Nephron (organoid): ENCODE results near the gene RGS12.
A peak's percentile ranks its signal among the peaks of the same experiment; 100 is the strongest.

Experiments used
- H3K27ac Mint-ChIP-seq, 3 experiments: 2 replicates each; pipeline ENCODE4 v1.8.0; 2020; ENCODE audit warnings: mixed read lengths in 3 of 3, mild to moderate bottlenecking in 2 of 3, moderate library complexity in 1 of 3
- H3K27me3 Mint-ChIP-seq: 2 replicates; pipeline ENCODE4 v1.8.0; 2021; ENCODE audit warnings: low read depth, mild to moderate bottlenecking, moderate library complexity, mixed read lengths
- H3K36me3 Mint-ChIP-seq: 2 replicates; pipeline ENCODE4 v1.8.0; 2020; ENCODE audit warnings: low read depth, mixed read lengths
- H3K4me1 Mint-ChIP-seq: 2 replicates; pipeline ENCODE4 v1.8.0; 2020; ENCODE audit warnings: mixed read lengths
- H3K4me3 Mint-ChIP-seq, 3 experiments: 2 replicates each; pipeline ENCODE4 v1.8.0; 2020; ENCODE audit warnings: mild to moderate bottlenecking in 3 of 3, mixed read lengths in 3 of 3, moderate library complexity in 2 of 3
- H3K9me3 Mint-ChIP-seq: 2 replicates; pipeline ENCODE4 v1.8.0; 2020; ENCODE audit warnings: mixed read lengths
- TF ChIP-seq, protein P1 (sequence below), 3 experiments: fragments of 200-600 bp; sonication (generic); IDR thresholded peaks; one replicate each; pipeline ENCODE4 v1.5.0; 2021; ENCODE audit warnings: antibody characterized with exemption in 3 of 3; ENCODE audit not compliant: unreplicated experiment in 3 of 3

The RGS12 gene, protein sequence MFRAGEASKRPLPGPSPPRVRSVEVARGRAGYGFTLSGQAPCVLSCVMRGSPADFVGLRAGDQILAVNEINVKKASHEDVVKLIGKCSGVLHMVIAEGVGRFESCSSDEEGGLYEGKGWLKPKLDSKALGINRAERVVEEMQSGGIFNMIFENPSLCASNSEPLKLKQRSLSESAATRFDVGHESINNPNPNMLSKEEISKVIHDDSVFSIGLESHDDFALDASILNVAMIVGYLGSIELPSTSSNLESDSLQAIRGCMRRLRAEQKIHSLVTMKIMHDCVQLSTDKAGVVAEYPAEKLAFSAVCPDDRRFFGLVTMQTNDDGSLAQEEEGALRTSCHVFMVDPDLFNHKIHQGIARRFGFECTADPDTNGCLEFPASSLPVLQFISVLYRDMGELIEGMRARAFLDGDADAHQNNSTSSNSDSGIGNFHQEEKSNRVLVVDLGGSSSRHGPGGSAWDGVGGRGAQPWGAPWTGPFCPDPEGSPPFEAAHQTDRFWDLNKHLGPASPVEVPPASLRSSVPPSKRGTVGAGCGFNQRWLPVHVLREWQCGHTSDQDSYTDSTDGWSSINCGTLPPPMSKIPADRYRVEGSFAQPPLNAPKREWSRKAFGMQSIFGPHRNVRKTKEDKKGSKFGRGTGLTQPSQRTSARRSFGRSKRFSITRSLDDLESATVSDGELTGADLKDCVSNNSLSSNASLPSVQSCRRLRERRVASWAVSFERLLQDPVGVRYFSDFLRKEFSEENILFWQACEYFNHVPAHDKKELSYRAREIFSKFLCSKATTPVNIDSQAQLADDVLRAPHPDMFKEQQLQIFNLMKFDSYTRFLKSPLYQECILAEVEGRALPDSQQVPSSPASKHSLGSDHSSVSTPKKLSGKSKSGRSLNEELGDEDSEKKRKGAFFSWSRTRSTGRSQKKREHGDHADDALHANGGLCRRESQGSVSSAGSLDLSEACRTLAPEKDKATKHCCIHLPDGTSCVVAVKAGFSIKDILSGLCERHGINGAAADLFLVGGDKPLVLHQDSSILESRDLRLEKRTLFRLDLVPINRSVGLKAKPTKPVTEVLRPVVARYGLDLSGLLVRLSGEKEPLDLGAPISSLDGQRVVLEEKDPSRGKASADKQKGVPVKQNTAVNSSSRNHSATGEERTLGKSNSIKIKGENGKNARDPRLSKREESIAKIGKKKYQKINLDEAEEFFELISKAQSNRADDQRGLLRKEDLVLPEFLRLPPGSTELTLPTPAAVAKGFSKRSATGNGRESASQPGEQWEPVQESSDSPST (N-terminal part only)

DNA sequence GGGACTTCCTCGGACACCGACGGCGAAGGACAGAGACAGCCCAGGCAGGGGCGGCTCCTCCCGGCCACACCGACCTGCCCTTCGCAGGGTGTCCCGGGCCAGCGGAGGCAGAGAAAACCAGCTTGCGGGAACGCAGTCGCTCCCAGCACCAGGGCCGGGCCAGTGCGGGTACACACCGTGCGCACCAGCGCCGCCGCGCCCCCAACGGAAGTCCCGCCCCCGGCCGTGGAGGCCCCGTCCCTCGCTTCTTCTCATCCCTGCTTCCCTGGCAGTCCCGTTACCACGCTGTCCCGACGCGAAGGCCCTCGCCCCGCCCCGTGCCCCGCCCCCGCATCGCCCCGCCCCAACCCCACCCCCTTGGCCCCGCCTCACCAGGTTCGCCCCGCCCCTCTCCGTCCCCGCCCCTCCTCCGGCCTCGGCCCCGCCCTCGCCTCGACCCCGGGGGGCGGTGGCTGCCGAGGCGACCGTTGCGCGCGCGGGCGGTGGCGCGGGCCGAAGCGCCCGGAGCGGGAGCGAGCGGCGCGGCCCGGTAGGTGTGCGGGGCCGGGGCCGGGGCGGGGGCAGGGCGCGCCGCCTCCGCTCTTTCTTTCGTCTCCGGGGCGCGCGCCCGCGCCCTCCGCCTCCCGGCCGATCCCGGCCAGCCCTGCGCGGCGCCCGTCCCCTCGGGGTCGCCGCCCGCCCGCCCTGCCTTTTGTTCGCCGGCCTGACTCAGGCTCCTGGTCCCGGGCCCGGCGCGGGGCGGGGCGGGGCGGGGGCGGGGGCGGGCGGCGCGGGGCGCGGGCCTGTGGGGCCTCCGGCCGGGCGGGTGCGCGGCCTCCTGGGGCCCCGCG lies at the start of gene RGS12:
TSS of gene RGS12 (plus strand) at position 451 of the 830 bp plus-strand sequence. CDS start 23,150 bp downstream, outside the sequence.
- Mint-ChIP-seq H3K27me3 (peaks cover 1% of the 10 kb centered on the region), H3K9me3 (peaks cover 9% of the 10 kb centered on the region), H3K4me3 (peak within 1 kb of the TSS; percentile 90 to 96 (median 93)), H3K36me3 (peaks cover 35% of the 10 kb centered on the region), H3K27ac (peak within 1 kb of the TSS; percentile 54 to 90 (median 89)), H3K4me1 (peaks cover 20% of the 10 kb centered on the region)
- TF ChIP-seq, protein P1, sequence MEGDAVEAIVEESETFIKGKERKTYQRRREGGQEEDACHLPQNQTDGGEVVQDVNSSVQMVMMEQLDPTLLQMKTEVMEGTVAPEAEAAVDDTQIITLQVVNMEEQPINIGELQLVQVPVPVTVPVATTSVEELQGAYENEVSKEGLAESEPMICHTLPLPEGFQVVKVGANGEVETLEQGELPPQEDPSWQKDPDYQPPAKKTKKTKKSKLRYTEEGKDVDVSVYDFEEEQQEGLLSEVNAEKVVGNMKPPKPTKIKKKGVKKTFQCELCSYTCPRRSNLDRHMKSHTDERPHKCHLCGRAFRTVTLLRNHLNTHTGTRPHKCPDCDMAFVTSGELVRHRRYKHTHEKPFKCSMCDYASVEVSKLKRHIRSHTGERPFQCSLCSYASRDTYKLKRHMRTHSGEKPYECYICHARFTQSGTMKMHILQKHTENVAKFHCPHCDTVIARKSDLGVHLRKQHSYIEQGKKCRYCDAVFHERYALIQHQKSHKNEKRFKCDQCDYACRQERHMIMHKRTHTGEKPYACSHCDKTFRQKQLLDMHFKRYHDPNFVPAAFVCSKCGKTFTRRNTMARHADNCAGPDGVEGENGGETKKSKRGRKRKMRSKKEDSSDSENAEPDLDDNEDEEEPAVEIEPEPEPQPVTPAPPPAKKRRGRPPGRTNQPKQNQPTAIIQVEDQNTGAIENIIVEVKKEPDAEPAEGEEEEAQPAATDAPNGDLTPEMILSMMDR (IDR thresholded peaks at IDR 0.05; ENCODE audit: unreplicated experiment in 3 of 3): no peak

DNA sequence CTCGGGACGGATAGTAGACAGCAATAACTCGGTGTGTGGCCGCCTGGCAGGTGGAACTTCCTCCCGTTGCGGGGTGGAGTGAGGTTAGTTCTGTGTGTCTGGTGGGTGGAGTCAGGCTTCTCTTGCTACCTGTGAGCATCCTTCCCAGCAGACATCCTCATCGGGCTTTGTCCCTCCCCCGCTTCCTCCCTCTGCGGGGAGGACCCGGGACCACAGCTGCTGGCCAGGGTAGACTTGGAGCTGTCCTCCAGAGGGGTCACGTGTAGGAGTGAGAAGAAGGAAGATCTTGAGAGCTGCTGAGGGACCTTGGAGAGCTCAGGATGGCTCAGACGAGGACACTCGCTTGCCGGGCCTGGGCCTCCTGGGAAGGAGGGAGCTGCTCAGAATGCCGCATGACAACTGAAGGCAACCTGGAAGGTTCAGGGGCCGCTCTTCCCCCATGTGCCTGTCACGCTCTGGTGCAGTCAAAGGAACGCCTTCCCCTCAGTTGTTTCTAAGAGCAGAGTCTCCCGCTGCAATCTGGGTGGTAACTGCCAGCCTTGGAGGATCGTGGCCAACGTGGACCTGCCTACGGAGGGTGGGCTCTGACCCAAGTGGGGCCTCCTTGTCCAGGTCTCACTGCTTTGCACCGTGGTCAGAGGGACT lies 49.6 kb upstream of the RGS12 start:
- Mint-ChIP-seq H3K27ac (peak overlapping the region in 2 of 3 experiments; percentile 73 to 82), H3K36me3 (peaks cover 17% of the 10 kb centered on the region), H3K27me3 (peaks cover under 1% of the 10 kb centered on the region), H3K4me3 (no peak overlapping the region), H3K9me3 (no peaks in the 10 kb centered on the region), H3K4me1 (peaks cover 36% of the 10 kb centered on the region)
- TF ChIP-seq, protein P1 (IDR thresholded peaks at IDR 0.05; ENCODE audit: unreplicated experiment in 3 of 3): no peak

DNA sequence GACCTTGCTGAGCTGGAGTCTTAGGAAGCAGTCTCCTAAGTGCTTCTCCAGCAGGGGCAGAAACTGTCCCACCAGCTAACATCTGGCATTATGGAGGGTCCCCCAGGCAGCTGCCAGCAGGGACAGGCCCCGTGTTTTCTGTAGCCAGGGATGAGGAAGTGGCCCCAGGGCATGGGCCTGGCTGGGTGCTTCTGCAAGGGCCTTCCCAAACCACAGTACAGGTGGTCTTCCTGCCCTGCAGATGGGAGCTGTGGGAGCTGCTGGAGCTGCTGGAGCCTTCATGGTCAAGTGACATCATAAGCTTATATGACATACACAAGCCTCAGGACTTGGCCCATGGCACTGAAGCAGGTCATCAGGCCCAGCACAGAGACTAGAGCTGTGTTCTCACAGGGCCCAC lies 48.8 kb upstream of the RGS12 start:
- Mint-ChIP-seq H3K27ac (no peak overlapping the region), H3K9me3 (no peaks in the 10 kb centered on the region), H3K27me3 (no peaks in the 10 kb centered on the region), H3K4me3 (no peak overlapping the region), H3K4me1 (peaks cover 34% of the 10 kb centered on the region), H3K36me3 (peaks cover 15% of the 10 kb centered on the region)
- TF ChIP-seq, protein P1 (IDR thresholded peaks at IDR 0.05; ENCODE audit: unreplicated experiment in 3 of 3): no peak

DNA sequence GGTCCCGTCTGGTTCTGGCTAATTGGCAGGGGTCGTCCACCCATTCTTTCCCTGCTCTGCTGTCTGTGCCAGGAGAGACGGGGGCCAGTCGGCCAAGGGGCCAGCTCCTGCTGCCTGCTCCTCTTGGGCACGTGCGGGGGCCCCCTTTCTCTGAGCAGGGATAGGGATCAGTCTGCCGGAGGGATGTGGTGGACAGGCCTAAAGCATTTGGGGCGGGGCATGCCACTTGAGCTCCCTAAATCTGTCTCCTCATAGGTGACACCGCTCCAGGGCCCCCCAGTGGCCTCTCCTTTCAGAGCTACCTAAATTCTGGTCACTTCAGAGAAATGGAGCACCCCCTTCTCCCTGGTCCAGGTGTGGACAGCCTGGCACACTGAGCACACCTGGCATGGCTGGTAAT lies 48.1 kb upstream of the RGS12 start:
- no peak overlapping the region for H3K27ac Mint-ChIP-seq
- H3K9me3 Mint-ChIP-seq: no peaks in the 10 kb centered on the region
- H3K4me3 Mint-ChIP-seq: no peak overlapping the region
- H3K4me1 Mint-ChIP-seq: peaks cover 34% of the 10 kb centered on the region
- H3K27me3 Mint-ChIP-seq: no peaks in the 10 kb centered on the region
- peaks cover 13% of the 10 kb centered on the region for H3K36me3 Mint-ChIP-seq
- TF ChIP-seq, protein P1 (IDR thresholded peaks at IDR 0.05; ENCODE audit: unreplicated experiment in 3 of 3): no peak
